ENCODE results near the gene ATXN2. TPM values are rescaled to one million over a fixed set of nuclear protein-coding genes. Genes with fewer than 3 reads are reported as not detected.

ATXN2 gene
- total RNA-seq, 4 donors from 2014 or later: 20.4 to 28.1 (median 22.2) TPM

DNA sequence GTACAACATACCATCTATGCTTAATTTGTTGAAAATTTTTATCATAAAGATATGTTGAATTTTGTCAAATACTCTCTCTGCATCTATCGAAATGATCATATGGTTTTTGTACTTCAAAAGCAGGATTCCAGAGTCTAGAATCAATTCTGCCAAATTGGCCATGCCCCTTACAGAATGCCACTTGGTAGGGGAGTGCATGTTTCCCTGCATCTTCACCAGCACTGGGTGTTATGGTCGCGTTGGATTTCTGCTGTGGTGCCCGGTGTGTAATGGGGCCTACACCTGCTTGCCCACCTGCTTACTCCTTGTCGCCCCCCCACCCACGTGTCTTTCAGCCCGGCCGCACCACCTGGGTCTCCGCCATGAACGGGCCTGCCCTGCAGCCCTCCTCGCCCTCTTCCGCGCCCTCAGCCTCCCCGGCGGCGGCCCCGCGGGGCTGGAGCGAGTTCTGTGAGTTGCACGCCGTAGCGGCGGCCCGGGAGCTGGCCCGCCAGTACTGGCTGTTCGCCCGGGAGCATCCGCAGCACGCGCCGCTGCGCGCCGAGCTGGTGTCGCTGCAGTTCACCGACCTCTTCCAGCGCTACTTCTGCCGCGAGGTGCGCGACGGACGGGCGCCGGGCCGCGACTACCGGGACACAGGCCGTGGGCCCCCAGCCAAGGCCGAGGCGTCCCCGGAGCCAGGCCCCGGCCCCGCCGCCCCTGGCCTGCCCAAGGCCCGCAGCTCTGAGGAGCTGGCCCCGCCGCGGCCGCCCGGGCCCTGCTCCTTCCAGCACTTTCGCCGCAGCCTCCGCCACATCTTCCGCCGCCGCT lies 181.1 kb downstream of the ATXN2 start:
- H3K4me1 ChIP-seq: peaks cover 14% of the 10 kb centered on the region in 2 donors
- no peak for DNase-seq
- H3K9me3 ChIP-seq: no peaks in the 10 kb centered on the region
- H3K36me3 ChIP-seq: peaks cover 0 to 14% of the 10 kb centered on the region in 2 donors
- H3K27ac ChIP-seq: no peak overlapping the region
- no peak for TF ChIP-seq POLR2A (IDR thresholded peaks at IDR 0.05)
- TF ChIP-seq, protein P1, sequence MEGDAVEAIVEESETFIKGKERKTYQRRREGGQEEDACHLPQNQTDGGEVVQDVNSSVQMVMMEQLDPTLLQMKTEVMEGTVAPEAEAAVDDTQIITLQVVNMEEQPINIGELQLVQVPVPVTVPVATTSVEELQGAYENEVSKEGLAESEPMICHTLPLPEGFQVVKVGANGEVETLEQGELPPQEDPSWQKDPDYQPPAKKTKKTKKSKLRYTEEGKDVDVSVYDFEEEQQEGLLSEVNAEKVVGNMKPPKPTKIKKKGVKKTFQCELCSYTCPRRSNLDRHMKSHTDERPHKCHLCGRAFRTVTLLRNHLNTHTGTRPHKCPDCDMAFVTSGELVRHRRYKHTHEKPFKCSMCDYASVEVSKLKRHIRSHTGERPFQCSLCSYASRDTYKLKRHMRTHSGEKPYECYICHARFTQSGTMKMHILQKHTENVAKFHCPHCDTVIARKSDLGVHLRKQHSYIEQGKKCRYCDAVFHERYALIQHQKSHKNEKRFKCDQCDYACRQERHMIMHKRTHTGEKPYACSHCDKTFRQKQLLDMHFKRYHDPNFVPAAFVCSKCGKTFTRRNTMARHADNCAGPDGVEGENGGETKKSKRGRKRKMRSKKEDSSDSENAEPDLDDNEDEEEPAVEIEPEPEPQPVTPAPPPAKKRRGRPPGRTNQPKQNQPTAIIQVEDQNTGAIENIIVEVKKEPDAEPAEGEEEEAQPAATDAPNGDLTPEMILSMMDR (IDR thresholded peaks at IDR 0.05 in 4 of 5, conservative IDR thresholded peaks at IDR 0.05 in 1 of 5): no peak
- in situ Hi-C loops (cut with MboI; ENCODE audit: low sequenced_read_pairs in 4 of 4): no loop called here
- intact Hi-C loops (cut with DNase I; ENCODE audit: low total_unique reads): no loop called here
- ATAC-seq: no peak
- no peaks in the 10 kb centered on the region for H3K27me3 ChIP-seq
- no peak overlapping the region for H3K4me3 ChIP-seq

GRCh38 chr12:111417290-111417689 lies 181.8 kb downstream of the ATXN2 start:
- Histone ChIP-seq H3K36me3 (peaks cover 0 to 14% of the 10 kb centered on the region in 2 donors), H3K27ac (no peak overlapping the region), H3K27me3 (no peaks in the 10 kb centered on the region), H3K4me3 (no peak overlapping the region), H3K9me3 (no peaks in the 10 kb centered on the region), H3K4me1 (peaks cover 19 to 20% of the 10 kb centered on the region in 2 donors)
- TF ChIP-seq, protein P1 (IDR thresholded peaks at IDR 0.05 in 4 of 5, conservative IDR thresholded peaks at IDR 0.05 in 1 of 5): no peak
- TF ChIP-seq POLR2A (IDR thresholded peaks at IDR 0.05): no peak
- ATAC-seq (no peak), DNase-seq (no peak)
- in situ Hi-C loops (cut with MboI; ENCODE audit: low sequenced_read_pairs in 4 of 4): no loop called here
- intact Hi-C loops (cut with DNase I; ENCODE audit: low total_unique reads): no loop called here

GRCh38 chr12:111414711-111415252 lies 184.3 kb downstream of the ATXN2 start:
- ATAC-seq: no peak

GRCh38 chr12:111413442-111414086 lies 185.6 kb downstream of the ATXN2 start:
- Histone ChIP-seq H3K27ac (peak overlapping the region; percentile 72 to 83 (median 83)), H3K9me3 (no peaks in the 10 kb centered on the region), H3K4me1 (peaks cover 51 to 52% of the 10 kb centered on the region in 2 donors), H3K36me3 (no peaks in the 10 kb centered on the region), H3K4me3 (no peak overlapping the region), H3K27me3 (no peaks in the 10 kb centered on the region)
- ATAC-seq (peak; percentile 70 to 80), DNase-seq (peak; percentile 52 to 79)
- in situ Hi-C loops (cut with MboI; ENCODE audit: low sequenced_read_pairs in 4 of 4): no loop called here
- TF ChIP-seq, protein P1 (IDR thresholded peaks at IDR 0.05 in 4 of 5, conservative IDR thresholded peaks at IDR 0.05 in 1 of 5): no peak
- no peak for TF ChIP-seq POLR2A (IDR thresholded peaks at IDR 0.05)
- intact Hi-C loops (cut with DNase I; ENCODE audit: low total_unique reads): no loop called here

More at GRCh38 chr12:111414711-111415252, 184.3 kb downstream of the ATXN2 start:
- H3K27ac ChIP-seq: peak overlapping the region; percentile 72 to 83 (median 83)
- in situ Hi-C loops (cut with MboI; ENCODE audit: low sequenced_read_pairs in 4 of 4) (no loop called here), intact Hi-C loops (cut with DNase I; ENCODE audit: low total_unique reads) (no loop called here)
- no peak overlapping the region for H3K4me3 ChIP-seq
- peaks cover 39 to 40% of the 10 kb centered on the region in 2 donors for H3K4me1 ChIP-seq
- H3K27me3 ChIP-seq: no peaks in the 10 kb centered on the region
- no peak for TF ChIP-seq POLR2A (IDR thresholded peaks at IDR 0.05)
- TF ChIP-seq, protein P1 (IDR thresholded peaks at IDR 0.05 in 4 of 5, conservative IDR thresholded peaks at IDR 0.05 in 1 of 5): no peak
- H3K9me3 ChIP-seq: no peaks in the 10 kb centered on the region
- no peaks in the 10 kb centered on the region for H3K36me3 ChIP-seq
- no peak for DNase-seq
